HFFc6 (cell line): ENCODE data around the gene RPA3. TPM values are rescaled to one million over a fixed set of nuclear protein-coding genes. Genes with fewer than 3 reads are reported as not detected.

ENCODE experiments used
- DNase-seq: peaks from one replicate; pipeline ENCODE4 v3.0.0-alpha.2; 2018
- H3K27ac Mint-ChIP-seq: 2 replicates; pipeline ENCODE4 v1.8.0; 2020; ENCODE audit warnings: mild to moderate bottlenecking, mixed read lengths
- H3K27me3 Mint-ChIP-seq: 2 replicates; pipeline ENCODE4 v1.8.0; 2021; ENCODE audit warnings: mild to moderate bottlenecking, moderate library complexity, mixed read lengths; ENCODE audit not compliant: insufficient read depth
- H3K36me3 Mint-ChIP-seq: 2 replicates; pipeline ENCODE4 v1.8.0; 2021; ENCODE audit warnings: low read depth, mixed read lengths
- H3K4me1 Mint-ChIP-seq: 2 replicates; pipeline ENCODE4 v1.8.0; 2020; ENCODE audit warnings: low read depth, mixed read lengths
- H3K4me3 Mint-ChIP-seq: 2 replicates; pipeline ENCODE4 v1.8.0; 2020; ENCODE audit warnings: mild to moderate bottlenecking, moderate library complexity, mixed read lengths
- H3K9me3 Mint-ChIP-seq: 2 replicates; pipeline ENCODE4 v1.8.0; 2020; ENCODE audit warnings: mild to moderate bottlenecking, mixed read lengths
- total RNA-seq, 6 experiments: library from RNA; stranded (reverse); fragmentation: NEBNext Ultra II Directional; extraction: Animal tissue kit (Norgen Biotek cat#: 25700); gene quantifications; 2 replicates in 1 of 6; 3 replicates in 5 of 6; pipeline ENCODE4 v1.2.3, GENCODE V29; 2021
- TF ChIP-seq, protein P1 (sequence below): fragments of 200-600 bp; sonication (generic); IDR thresholded peaks from 2 replicates; pipeline ENCODE4 v1.5.0; 2021; ENCODE audit warnings: antibody characterized with exemption, mild to moderate bottlenecking

Gene RPA3
- total RNA-seq, 6 experiments from 2014 or later, result 36.7 to 58.0 (median 51.1) TPM

GRCh38 chr7:7713730-7714129 lies 4.7 kb downstream of the RPA3 start:
- peaks cover 4% of the 10 kb centered on the region for H3K4me1 Mint-ChIP-seq
- no peak overlapping the region for H3K27ac Mint-ChIP-seq
- DNase-seq, result no peak

DNA sequence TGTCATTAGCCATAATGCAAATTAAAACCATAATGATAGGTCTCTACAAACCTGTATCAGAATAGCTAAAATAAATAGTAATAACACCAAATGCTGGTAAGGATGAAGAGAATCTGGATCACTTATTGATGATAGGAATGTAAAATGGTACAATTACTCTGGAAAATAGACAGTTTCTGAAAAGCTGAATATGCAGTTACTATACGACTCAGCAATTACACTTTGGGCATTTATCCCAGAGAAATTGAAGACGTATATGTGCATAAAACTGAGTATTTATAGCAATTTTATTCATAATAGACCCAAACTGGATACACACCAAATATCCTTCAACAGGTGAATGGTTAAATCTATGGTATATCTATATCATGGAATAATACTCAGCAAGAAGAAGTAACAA lies 7.9 kb downstream of the RPA3 start:
- Mint-ChIP-seq H3K9me3 (no peaks in the 10 kb centered on the region), H3K27ac (no peak overlapping the region), H3K27me3 (no peaks in the 10 kb centered on the region; the same call in 1 of the 2 replicates), H3K36me3 (no peaks in the 10 kb centered on the region), H3K4me3 (no peak overlapping the region), H3K4me1 (peaks cover 14% of the 10 kb centered on the region)
- no peak for DNase-seq
- TF ChIP-seq, protein P1, sequence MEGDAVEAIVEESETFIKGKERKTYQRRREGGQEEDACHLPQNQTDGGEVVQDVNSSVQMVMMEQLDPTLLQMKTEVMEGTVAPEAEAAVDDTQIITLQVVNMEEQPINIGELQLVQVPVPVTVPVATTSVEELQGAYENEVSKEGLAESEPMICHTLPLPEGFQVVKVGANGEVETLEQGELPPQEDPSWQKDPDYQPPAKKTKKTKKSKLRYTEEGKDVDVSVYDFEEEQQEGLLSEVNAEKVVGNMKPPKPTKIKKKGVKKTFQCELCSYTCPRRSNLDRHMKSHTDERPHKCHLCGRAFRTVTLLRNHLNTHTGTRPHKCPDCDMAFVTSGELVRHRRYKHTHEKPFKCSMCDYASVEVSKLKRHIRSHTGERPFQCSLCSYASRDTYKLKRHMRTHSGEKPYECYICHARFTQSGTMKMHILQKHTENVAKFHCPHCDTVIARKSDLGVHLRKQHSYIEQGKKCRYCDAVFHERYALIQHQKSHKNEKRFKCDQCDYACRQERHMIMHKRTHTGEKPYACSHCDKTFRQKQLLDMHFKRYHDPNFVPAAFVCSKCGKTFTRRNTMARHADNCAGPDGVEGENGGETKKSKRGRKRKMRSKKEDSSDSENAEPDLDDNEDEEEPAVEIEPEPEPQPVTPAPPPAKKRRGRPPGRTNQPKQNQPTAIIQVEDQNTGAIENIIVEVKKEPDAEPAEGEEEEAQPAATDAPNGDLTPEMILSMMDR, result no peak

More at GRCh38 chr7:7713730-7714129, 4.7 kb downstream of the RPA3 start:
- no peaks in the 10 kb centered on the region for H3K9me3 Mint-ChIP-seq
- H3K36me3 Mint-ChIP-seq, result no peaks in the 10 kb centered on the region
- H3K27me3 Mint-ChIP-seq, result no peaks in the 10 kb centered on the region; the same call in 1 of the 2 replicates
- H3K4me3 Mint-ChIP-seq, result no peak overlapping the region
- TF ChIP-seq, protein P1, result no peak

DNA sequence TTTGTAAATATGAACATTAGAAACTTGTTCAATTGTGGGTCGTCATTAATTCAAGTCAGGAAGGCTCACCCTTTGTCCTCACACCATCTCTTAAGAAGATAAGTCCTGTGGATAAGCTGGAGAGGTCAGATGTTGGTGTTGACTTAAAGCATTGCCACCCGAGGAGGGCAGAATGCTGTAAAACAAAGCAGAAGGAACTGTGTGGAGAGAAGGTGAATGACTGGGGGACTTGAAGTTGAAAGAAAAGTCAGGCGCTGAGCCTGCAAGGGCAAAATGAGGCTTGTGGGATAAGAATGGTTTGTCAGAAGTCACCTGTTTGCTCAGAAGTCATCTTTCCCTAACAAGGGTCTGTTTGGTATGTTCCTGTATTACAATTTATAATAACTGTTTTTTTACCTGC lies 9.1 kb downstream of the RPA3 start:
- Mint-ChIP-seq H3K36me3 (no peaks in the 10 kb centered on the region), H3K9me3 (no peaks in the 10 kb centered on the region), H3K4me3 (no peak overlapping the region), H3K27ac (no peak overlapping the region), H3K4me1 (peaks cover 14% of the 10 kb centered on the region), H3K27me3 (no peaks in the 10 kb centered on the region; the same call in 1 of the 2 replicates)
- no peak for DNase-seq
- TF ChIP-seq, protein P1, result no peak

DNA sequence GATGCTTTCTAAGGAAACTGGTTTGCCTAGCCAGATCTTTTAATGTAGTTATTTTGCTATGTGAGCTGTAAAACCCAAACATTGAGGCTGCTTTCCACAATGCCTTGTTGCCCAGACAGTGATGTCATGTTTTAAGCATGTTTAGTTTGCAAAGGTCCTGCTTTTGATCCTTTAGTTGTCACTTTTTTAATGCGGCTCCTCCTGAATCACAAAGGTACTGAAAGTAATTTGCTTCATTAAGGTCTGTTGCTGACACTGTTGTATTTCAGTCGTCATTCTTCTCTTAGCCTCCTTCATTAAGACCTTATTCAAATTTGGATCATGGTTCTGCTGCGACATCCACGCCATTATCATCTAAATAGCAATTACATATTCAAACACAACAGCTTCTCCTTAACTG lies 10.6 kb downstream of the RPA3 start:
- TF ChIP-seq, protein P1, result no peak
- Mint-ChIP-seq H3K27ac (no peak overlapping the region), H3K9me3 (no peaks in the 10 kb centered on the region), H3K27me3 (no peaks in the 10 kb centered on the region; the same call in 1 of the 2 replicates), H3K36me3 (no peaks in the 10 kb centered on the region), H3K4me1 (peaks cover 19% of the 10 kb centered on the region), H3K4me3 (no peak overlapping the region)
- peak; percentile 1 for DNase-seq

DNA sequence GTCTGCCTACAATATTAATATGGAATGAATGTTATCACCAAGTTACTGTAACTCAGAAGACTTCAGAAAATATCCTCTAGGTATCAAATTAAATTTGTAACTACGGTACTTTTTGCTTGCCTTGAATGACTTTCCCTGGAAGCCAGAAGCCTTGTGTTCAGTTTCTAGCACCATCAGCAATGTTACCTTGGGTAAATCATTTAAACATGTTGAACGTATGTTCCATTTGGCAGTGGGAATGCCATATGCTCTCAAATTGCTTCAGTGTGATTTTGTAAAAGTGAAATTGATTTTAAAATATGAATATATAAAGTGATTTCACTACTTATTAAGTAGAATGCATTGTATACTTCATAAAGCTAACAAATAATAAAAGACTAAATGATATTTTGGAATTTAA lies 11.2 kb downstream of the RPA3 start:
- H3K27ac Mint-ChIP-seq, result no peak overlapping the region
- no peaks in the 10 kb centered on the region for H3K9me3 Mint-ChIP-seq
- H3K36me3 Mint-ChIP-seq, result no peaks in the 10 kb centered on the region
- no peak for DNase-seq
- no peak overlapping the region for H3K4me3 Mint-ChIP-seq
- no peaks in the 10 kb centered on the region; the same call in 1 of the 2 replicates for H3K27me3 Mint-ChIP-seq
- TF ChIP-seq, protein P1, result no peak
- peaks cover 24% of the 10 kb centered on the region for H3K4me1 Mint-ChIP-seq
